ENCODE measurements around the gene KCNQ2. TPM values are rescaled to one million over a fixed set of nuclear protein-coding genes. Genes with fewer than 3 reads are reported as not detected.

KCNQ2 gene
- total RNA-seq, 1 experiment from 2014 or later, result not detected

DNA sequence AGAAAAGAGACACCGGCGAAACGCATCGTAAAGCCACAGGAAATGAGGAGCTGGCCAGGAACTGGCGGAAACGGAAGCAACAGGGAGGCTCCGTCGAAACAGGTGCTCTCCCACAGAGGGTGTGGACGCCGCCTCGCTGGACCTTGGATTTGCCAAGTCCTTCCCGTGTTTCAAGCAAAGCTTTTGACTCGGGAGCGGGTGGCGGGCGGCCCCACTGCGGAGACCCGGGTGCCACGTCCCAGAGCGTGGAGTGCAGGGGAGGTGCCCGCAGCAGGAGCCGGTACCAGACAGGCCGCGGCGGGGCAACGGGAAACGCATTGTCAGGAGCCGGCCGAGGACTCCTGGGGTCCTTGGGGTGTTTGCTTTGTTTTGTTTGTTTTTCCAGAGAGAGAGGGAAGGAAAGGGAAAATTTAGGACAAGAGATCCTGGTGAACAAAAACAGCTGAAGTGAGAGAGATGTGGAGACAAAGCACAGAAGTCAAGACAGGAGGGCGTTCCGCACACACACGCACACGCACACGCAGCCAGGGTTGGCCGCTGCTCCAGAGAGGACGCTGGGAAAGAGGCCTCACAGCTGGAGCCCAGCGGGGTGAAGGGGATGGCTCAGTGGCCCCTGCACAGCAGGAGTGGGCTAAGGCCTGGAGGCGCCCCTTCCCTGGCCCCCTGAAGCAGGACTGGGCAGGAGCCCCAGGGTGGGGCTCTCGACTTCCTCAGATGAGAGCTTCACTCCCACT lies 60.4 kb downstream of the KCNQ2 start:
- H3K4me1 Mint-ChIP-seq (ENCODE audit: insufficient read depth, unreplicated experiment), result no peaks in the 10 kb centered on the region
- BruUV-seq (replicated peaks), result no TSS peak
- ChIA-PET CTCF (no interaction called here), POLR2A (no interaction called here)
- no peaks in the 10 kb centered on the region for H3K36me3 Mint-ChIP-seq (ENCODE audit: insufficient read depth, unreplicated experiment)
- no peak overlapping the region for H3K4me3 Mint-ChIP-seq (ENCODE audit: unreplicated experiment)
- H3K27ac Mint-ChIP-seq (ENCODE audit: low read depth, unreplicated experiment), result no peak overlapping the region
- DNase-seq (ENCODE audit: unreplicated experiment), result no peak
- peaks cover 20% of the 10 kb centered on the region for H3K27me3 Mint-ChIP-seq (ENCODE audit: insufficient read depth, unreplicated experiment)
- TF ChIP-seq, protein P1, sequence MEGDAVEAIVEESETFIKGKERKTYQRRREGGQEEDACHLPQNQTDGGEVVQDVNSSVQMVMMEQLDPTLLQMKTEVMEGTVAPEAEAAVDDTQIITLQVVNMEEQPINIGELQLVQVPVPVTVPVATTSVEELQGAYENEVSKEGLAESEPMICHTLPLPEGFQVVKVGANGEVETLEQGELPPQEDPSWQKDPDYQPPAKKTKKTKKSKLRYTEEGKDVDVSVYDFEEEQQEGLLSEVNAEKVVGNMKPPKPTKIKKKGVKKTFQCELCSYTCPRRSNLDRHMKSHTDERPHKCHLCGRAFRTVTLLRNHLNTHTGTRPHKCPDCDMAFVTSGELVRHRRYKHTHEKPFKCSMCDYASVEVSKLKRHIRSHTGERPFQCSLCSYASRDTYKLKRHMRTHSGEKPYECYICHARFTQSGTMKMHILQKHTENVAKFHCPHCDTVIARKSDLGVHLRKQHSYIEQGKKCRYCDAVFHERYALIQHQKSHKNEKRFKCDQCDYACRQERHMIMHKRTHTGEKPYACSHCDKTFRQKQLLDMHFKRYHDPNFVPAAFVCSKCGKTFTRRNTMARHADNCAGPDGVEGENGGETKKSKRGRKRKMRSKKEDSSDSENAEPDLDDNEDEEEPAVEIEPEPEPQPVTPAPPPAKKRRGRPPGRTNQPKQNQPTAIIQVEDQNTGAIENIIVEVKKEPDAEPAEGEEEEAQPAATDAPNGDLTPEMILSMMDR (IDR thresholded peaks at IDR 0.05; ENCODE audit: unreplicated experiment), result no peak
- no peaks in the 10 kb centered on the region for H3K9me3 Mint-ChIP-seq (ENCODE audit: unreplicated experiment)
- intact Hi-C loops (cut with micrococcal nuclease), result no loop called here

DNA sequence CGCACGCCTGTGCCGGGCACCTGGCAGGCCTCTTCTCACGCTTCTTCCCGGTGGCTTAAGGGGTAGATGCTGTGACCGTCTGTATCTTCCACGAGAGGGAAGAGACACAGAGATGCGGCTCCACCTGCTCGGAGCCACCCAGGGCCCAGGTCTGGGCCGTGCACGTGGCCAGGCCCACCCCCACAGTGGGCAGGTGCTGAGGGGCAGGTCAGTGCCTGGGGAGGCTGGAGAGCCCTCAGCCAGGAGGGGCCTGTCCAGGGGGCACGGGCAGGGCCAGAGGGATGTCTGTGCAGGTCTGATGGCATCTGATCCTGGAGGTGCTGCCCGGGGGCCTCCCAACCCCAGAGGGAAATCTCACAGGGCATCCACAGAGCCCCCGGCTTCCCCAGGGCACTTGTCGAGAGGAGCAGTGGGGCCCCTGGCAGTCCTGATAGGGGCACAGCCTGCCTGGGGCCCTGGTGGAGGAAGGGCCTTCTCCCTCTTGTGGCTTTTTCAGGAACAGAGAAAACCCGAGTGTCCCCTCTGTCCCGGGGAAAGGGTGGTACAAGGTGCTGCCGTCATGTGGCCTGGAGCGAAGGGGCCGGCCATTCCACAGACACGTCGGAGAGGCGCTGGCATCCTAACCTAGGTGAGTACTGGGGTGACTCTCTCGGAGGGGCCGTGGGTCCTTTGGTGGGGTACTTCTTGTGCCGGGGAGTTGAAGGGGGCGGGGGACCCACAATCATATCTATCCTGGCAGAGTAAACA lies 61.1 kb downstream of the KCNQ2 start:
- intact Hi-C loops (cut with micrococcal nuclease), result no loop called here
- Mint-ChIP-seq H3K27me3 (ENCODE audit: insufficient read depth, unreplicated experiment) (peaks cover 16% of the 10 kb centered on the region), H3K9me3 (ENCODE audit: unreplicated experiment) (no peaks in the 10 kb centered on the region), H3K4me1 (ENCODE audit: insufficient read depth, unreplicated experiment) (no peaks in the 10 kb centered on the region), H3K36me3 (ENCODE audit: insufficient read depth, unreplicated experiment) (no peaks in the 10 kb centered on the region), H3K27ac (ENCODE audit: low read depth, unreplicated experiment) (no peak overlapping the region), H3K4me3 (ENCODE audit: unreplicated experiment) (no peak overlapping the region)
- TF ChIP-seq, protein P1 (IDR thresholded peaks at IDR 0.05; ENCODE audit: unreplicated experiment), result no peak
- DNase-seq (ENCODE audit: unreplicated experiment), result no peak
- ChIA-PET POLR2A (no interaction called here), CTCF (interaction anchor here (0.7 to 1.0 kb wide), 3 partner anchors 10 to 356 kb away, joined by 3 read pairs; no protein-coding TSS in a partner anchor)
- BruUV-seq (replicated peaks), result no TSS peak

DNA sequence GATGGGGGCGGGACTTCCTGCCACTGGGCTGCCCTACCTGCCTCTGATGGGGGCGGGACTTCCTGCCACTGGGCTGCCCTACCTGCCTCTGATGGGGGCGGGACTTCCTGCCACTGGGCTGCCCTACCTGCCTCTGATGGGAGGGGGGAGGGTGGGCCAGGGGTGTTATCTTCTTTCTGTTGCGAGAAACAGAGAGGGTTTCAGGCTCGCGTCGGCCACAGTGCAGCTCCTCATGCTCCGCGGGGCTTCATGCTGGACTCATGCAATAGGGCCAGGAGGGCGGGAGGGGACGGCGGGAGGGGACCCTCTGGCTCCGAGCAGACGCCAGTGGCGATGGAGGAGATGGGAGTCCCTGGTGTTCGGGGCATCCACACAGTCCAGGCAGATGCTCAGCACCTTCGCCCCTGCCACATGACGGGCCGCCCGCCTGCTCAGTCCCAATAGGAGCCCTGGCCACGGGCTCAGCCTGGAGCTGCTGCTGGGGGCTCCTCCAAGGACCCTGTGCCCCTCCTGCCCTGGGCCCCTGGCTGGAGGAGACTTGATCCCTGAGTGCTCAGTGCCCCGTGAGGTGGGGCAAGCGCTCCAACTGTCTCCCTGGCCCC lies 62.5 kb downstream of the KCNQ2 start:
- peaks cover 16% of the 10 kb centered on the region for H3K27me3 Mint-ChIP-seq (ENCODE audit: insufficient read depth, unreplicated experiment)
- H3K4me1 Mint-ChIP-seq (ENCODE audit: insufficient read depth, unreplicated experiment), result no peaks in the 10 kb centered on the region
- H3K4me3 Mint-ChIP-seq (ENCODE audit: unreplicated experiment), result no peak overlapping the region
- no peak overlapping the region for H3K27ac Mint-ChIP-seq (ENCODE audit: low read depth, unreplicated experiment)
- POLR2A ChIA-PET, result no interaction called here
- TF ChIP-seq, protein P1 (IDR thresholded peaks at IDR 0.05; ENCODE audit: unreplicated experiment), result no peak
- DNase-seq (ENCODE audit: unreplicated experiment), result no peak
- H3K9me3 Mint-ChIP-seq (ENCODE audit: unreplicated experiment), result no peaks in the 10 kb centered on the region
- H3K36me3 Mint-ChIP-seq (ENCODE audit: insufficient read depth, unreplicated experiment), result no peaks in the 10 kb centered on the region
- no TSS peak for BruUV-seq (replicated peaks)
- intact Hi-C loops (cut with micrococcal nuclease), result no loop called here
- CTCF ChIA-PET, result interaction anchor here (0.7 kb wide), 1 partner anchor 183 kb away, joined by 3 read pairs; no protein-coding TSS in a partner anchor
